Measurements from ENCODE around the gene FCRLA. TPM values are rescaled to one million over a fixed set of nuclear protein-coding genes. Genes with fewer than 3 reads are reported as not detected.

The FCRLA gene
- total RNA-seq, 1 experiment from 2014 or later = 0.20 TPM

GRCh38 chr1:161747801-161748200 lies 40.8 kb downstream of the FCRLA start:
- CTCF ChIA-PET = no interaction called here
- intact Hi-C loops (cut with micrococcal nuclease; ENCODE audit: unreplicated experiment) = loop anchor here (2.0 to 10.0 kb wide), 2 partner anchors 21 to 353 kb away; no protein-coding TSS in a partner anchor

DNA sequence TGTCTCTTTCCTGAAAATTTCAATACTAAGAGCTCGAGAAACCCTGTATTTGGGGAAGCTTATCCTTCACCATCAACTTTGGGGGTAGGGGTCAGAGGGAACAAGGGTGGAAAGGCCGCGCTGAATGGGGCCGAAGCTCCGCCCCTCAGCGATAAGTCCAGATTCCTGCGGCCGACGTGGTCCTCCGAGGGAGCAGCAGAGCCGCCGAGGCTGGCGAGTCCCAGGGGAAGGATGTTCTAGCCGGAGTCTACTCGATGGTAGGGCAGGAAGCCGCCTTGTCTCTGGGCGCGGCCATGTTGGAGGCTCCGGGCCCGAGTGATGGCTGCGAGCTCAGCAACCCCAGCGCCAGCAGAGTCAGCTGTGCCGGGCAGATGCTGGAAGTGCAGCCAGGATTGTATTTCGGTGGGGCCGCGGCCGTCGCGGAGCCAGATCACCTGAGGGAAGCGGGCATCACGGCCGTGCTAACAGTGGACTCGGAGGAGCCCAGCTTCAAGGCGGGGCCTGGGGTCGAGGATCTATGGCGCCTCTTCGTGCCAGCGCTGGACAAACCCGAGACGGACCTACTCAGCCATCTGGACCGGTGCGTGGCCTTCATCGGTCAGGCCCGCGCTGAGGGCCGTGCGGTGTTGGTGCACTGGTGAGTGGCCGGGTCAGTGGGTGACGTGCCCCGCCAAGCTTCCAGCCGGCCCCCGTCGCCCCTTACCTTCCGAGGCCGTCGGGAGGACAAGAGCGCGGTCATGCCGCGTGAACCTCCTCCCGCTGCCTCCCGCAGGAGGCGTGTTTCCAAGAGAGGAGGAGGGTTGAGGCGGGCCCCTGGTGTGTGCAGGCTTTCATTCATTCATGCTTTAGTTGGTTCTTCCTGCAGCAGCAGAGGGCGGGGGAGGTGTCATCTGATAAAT lies 42.7 kb downstream of the FCRLA start, which contains the start of gene DUSP12:
TSS of gene DUSP12 (plus strand) at position 278 of the 899 bp plus-strand sequence. CDS start at position 294, 16 bp downstream.
- Histone ChIP-seq H3K27me3 (ENCODE audit: insufficient read depth, low read depth) (no peaks in the 10 kb centered on the region), H3F3A (ENCODE audit: insufficient read depth, low read depth) (no peaks in the 10 kb centered on the region), H3K4me1 (replicated peaks; ENCODE audit: insufficient read depth) (peaks cover 18% of the 10 kb centered on the region), H4K20me1 (ENCODE audit: insufficient read depth) (0 out of 2 replicates have a peak, but pooled peaks cover 5% of the 10 kb centered on the region), H3K9me3 (ENCODE audit: insufficient read depth, low read depth) (no peaks in the 10 kb centered on the region), H2AFZ (peak within 1 kb of the TSS; percentile 95), H3K36me3 (ENCODE audit: low read depth) (peaks cover 21% of the 10 kb centered on the region), H3K9me2 (ENCODE audit: insufficient read depth) (no peaks in the 10 kb centered on the region), H3K27ac (peak within 1 kb of the TSS; percentile 83), H3K4me3 (peak within 1 kb of the TSS; percentile 76), H3K4me2 (peak within 1 kb of the TSS; percentile 89), H3K79me2 (ENCODE audit: low read depth) (peaks cover 35% of the 10 kb centered on the region)
- peak; percentile 89 to 90 for DNase-seq
- POLR2A ChIA-PET (ENCODE audit: unreplicated experiment) = interaction anchor here (0.5 to 0.7 kb wide), 6 partner anchors 8 to 613 kb away, joined by 3 to 13 read pairs (median 6); no protein-coding TSS in a partner anchor
- BruUV-seq (replicated peaks) = TSS peak; percentile 44
- intact Hi-C loops (cut with micrococcal nuclease; ENCODE audit: unreplicated experiment) = loop anchor here (2.0 to 10.0 kb wide), 3 partner anchors 23 to 355 kb away; no protein-coding TSS in a partner anchor
- CTCF ChIA-PET = interaction anchor here (0.6 to 1.0 kb wide), 3 partner anchors 17 to 1378 kb away, joined by 3 to 11 read pairs (median 3); partner anchors contain the start of gene ATF6
- TF ChIP-seq EZH2 (IDR thresholded peaks at IDR 0.05; ENCODE audit: low read depth) = no peak
- TF ChIP-seq CTCF (conservative IDR thresholded peaks at IDR 0.05) = peak; percentile 33; the same call in 1 of the 2 replicates

More at GRCh38 chr1:161747801-161748200, 40.8 kb downstream of the FCRLA start:
- BruUV-seq (replicated peaks) = no TSS peak
- Histone ChIP-seq H3K4me2 (no peak overlapping the region), H3K27me3 (ENCODE audit: insufficient read depth, low read depth) (no peaks in the 10 kb centered on the region), H3K4me3 (no peak overlapping the region), H3F3A (ENCODE audit: insufficient read depth, low read depth) (no peaks in the 10 kb centered on the region), H3K9me3 (ENCODE audit: insufficient read depth, low read depth) (no peaks in the 10 kb centered on the region), H3K27ac (no peak overlapping the region), H3K36me3 (ENCODE audit: low read depth) (peaks cover 11% of the 10 kb centered on the region; the same call in 1 of the 2 replicates), H2AFZ (no peak overlapping the region), H4K20me1 (ENCODE audit: insufficient read depth) (0 out of 2 replicates have a peak, but pooled peaks cover 5% of the 10 kb centered on the region), H3K9me2 (ENCODE audit: insufficient read depth) (no peaks in the 10 kb centered on the region), H3K79me2 (ENCODE audit: low read depth) (peaks cover 35% of the 10 kb centered on the region), H3K4me1 (replicated peaks; ENCODE audit: insufficient read depth) (peaks cover 23% of the 10 kb centered on the region)
- TF ChIP-seq EZH2 (IDR thresholded peaks at IDR 0.05; ENCODE audit: low read depth) (no peak), CTCF (conservative IDR thresholded peaks at IDR 0.05) (no peak)
- POLR2A ChIA-PET (ENCODE audit: unreplicated experiment) = no interaction called here
- DNase-seq = no peak

GRCh38 chr1:161763522-161764098 lies 56.6 kb downstream of the FCRLA start:
- Histone ChIP-seq H3K4me2 (peak overlapping the region; percentile 90), H2AFZ (no peak overlapping the region), H4K20me1 (ENCODE audit: insufficient read depth) (0 out of 2 replicates have a peak, but pooled peaks cover 1% of the 10 kb centered on the region), H3K9me2 (ENCODE audit: insufficient read depth) (no peaks in the 10 kb centered on the region), H3K9me3 (ENCODE audit: insufficient read depth, low read depth) (no peaks in the 10 kb centered on the region), H3K4me1 (replicated peaks; ENCODE audit: insufficient read depth) (peaks cover 11% of the 10 kb centered on the region), H3K27ac (0 out of 2 replicates have a peak overlapping the region, but pooled peaks have one; percentile 90), H3K36me3 (ENCODE audit: low read depth) (no peaks in the 10 kb centered on the region), H3K4me3 (no peak overlapping the region), H3F3A (ENCODE audit: insufficient read depth, low read depth) (peaks cover 14% of the 10 kb centered on the region; the same call in 1 of the 2 replicates), H3K27me3 (ENCODE audit: insufficient read depth, low read depth) (no peaks in the 10 kb centered on the region), H3K79me2 (ENCODE audit: low read depth) (peaks cover 30% of the 10 kb centered on the region)
- CTCF ChIA-PET = interaction anchor here (0.7 kb wide), 1 partner anchor 633 kb away, joined by 8 read pairs; no protein-coding TSS in a partner anchor
- POLR2A ChIA-PET (ENCODE audit: unreplicated experiment) = no interaction called here
- BruUV-seq (replicated peaks) = no TSS peak
- no peak for DNase-seq
- peak; percentile 71 for TF ChIP-seq CTCF (conservative IDR thresholded peaks at IDR 0.05)
- TF ChIP-seq EZH2 (IDR thresholded peaks at IDR 0.05; ENCODE audit: low read depth) = no peak
- intact Hi-C loops (cut with micrococcal nuclease; ENCODE audit: unreplicated experiment) = loop anchor here (10.0 kb wide), 1 partner anchor 539 kb away; the partner anchor contains the start of genes APOA2 and TOMM40L

All from PC-9 (cell line).